ENCODE measurements around the gene KRT26. TPM values are rescaled to one million over a fixed set of nuclear protein-coding genes. Genes with fewer than 3 reads are reported as not detected.

KRT26 gene
- total and polyA plus RNA-seq, 2 experiments from 2014 or later = not detected

GRCh38 chr17:40724656-40725055, 47.3 kb downstream of the KRT26 start:
- ATAC-seq (no peak), DNase-seq (ENCODE audit: low spot score) (no peak)
- no peaks in the 10 kb centered on the region for H3K4me1 Mint-ChIP-seq
- no peak overlapping the region for H3K27ac ChIP-seq (ENCODE audit: low read depth)
- no peaks in the 10 kb centered on the region for H3K4me1 ChIP-seq (ENCODE audit: insufficient read depth)
- no peak overlapping the region for H3K4me3 Mint-ChIP-seq
- H3K36me3 ChIP-seq (ENCODE audit: insufficient read depth) = no peaks in the 10 kb centered on the region
- H3F3A ChIP-seq (replicated peaks; ENCODE audit: low read depth) = no peaks in the 10 kb centered on the region
- no peaks in the 10 kb centered on the region for H3K9me3 Mint-ChIP-seq
- peaks cover 4% of the 10 kb centered on the region for H3K27me3 Mint-ChIP-seq (ENCODE audit: insufficient read depth, low read depth, poor library complexity)
- H3K9me2 ChIP-seq (ENCODE audit: insufficient read depth) = peaks cover 4% of the 10 kb centered on the region; the same call in 1 of the 2 replicates
- H3K36me3 Mint-ChIP-seq (ENCODE audit: low read depth) = no peaks in the 10 kb centered on the region
- no peak overlapping the region for H3K27ac Mint-ChIP-seq
- TF ChIP-seq EZH2 (IDR thresholded peaks at IDR 0.05; ENCODE audit: low read depth, unreplicated experiment) (no peak), ZNF462 (CRISPR knock-in tag; IDR thresholded peaks at IDR 0.05) (no peak), REST (IDR thresholded peaks at IDR 0.05; ENCODE audit: unreplicated experiment) (no peak), ZNF114 (CRISPR knock-in tag; IDR thresholded peaks at IDR 0.05) (no peak), STAT1 (IDR thresholded peaks at IDR 0.05; ENCODE audit: unreplicated experiment) (no peak), POLR2AphosphoS5 (IDR thresholded peaks at IDR 0.05; ENCODE audit: low read depth) (no peak), CREB1 (CRISPR knock-in tag; IDR thresholded peaks at IDR 0.05; ENCODE audit: low read depth) (no peak), JUNB (IDR thresholded peaks at IDR 0.05; ENCODE audit: unreplicated experiment) (no peak), CTCF (conservative IDR thresholded peaks at IDR 0.05; ENCODE audit: low read depth in 2 of 2) (no peak), EZH2phosphoT487 (IDR thresholded peaks at IDR 0.05; ENCODE audit: unreplicated experiment) (no peak), NANOG (IDR thresholded peaks at IDR 0.05; ENCODE audit: borderline replicate concordance) (no peak), ETS1 (IDR thresholded peaks at IDR 0.05) (no peak), ZNF331 (CRISPR knock-in tag; IDR thresholded peaks at IDR 0.05; ENCODE audit: low read depth) (no peak)
- no peaks in the 10 kb centered on the region for H3K27me3 ChIP-seq (ENCODE audit: insufficient read depth)
- H3K79me2 ChIP-seq (replicated peaks; ENCODE audit: insufficient read depth) = no peaks in the 10 kb centered on the region
- H2AFZ ChIP-seq = no peak overlapping the region
- H3K4me3 ChIP-seq = no peak overlapping the region
- H3K4me2 ChIP-seq = no peak overlapping the region
- H4K20me1 ChIP-seq (replicated peaks; ENCODE audit: insufficient read depth) = no peaks in the 10 kb centered on the region

Measured in GM23338 (cell line).